Astrocyte of the spinal cord (primary cell): Measurements from ENCODE around the gene SESTD1.

ENCODE experiments used
- DNase-seq: peaks from one replicate; pipeline ENCODE4 v3.0.0; 2011; ENCODE audit warnings: low read depth, low spot score
- H3K4me3 ChIP-seq: 2 replicates; pipeline ENCODE4 v1.5.1; 2011; ENCODE audit warnings: low read depth, mild to moderate bottlenecking, low read length, moderate library complexity
- in situ Hi-C: cut with HindIII; loops from 2 replicates; pipeline ENCODE4 v1.10.0; 2017; ENCODE audit warnings: low sequenced_read_pairs
- TF ChIP-seq, protein P1 (sequence below): IDR thresholded peaks from 2 replicates; pipeline ENCODE4 v1.5.1; 2012; ENCODE audit warnings: low read depth, mild to moderate bottlenecking, low read length, inconsistent platforms

Gene SESTD1

DNA sequence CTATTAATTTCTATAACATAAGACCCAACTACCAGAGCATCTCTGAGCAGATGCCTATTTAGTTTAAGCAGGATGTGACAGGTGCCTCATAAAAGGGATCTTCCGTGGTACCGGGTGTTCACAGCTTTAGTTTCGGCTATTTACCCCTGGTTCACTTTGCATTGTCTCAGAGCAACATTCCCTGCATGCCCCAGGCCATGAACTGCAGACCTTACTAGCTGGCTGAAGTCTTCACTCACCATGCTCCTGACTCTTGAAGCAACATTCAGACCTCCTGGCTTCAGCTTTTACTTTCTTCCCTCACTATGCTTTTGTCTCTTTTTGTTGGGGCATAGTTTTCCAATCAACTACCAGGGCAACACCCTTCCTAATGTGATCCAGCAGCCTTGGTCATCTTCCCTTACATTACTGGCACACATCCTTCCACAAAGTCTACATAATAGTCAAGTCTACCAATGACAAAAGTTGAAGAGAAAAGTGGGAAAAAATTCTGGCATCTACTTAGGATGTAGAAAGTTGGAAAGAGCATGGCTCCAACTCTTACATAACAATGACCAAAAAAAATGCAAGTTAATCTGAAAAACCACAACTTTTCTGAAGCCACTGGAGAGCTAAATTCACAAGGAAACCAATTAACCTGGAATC, 99.2 kb downstream of the SESTD1 start:
- no peak overlapping the region for H3K4me3 ChIP-seq
- TF ChIP-seq, protein P1, sequence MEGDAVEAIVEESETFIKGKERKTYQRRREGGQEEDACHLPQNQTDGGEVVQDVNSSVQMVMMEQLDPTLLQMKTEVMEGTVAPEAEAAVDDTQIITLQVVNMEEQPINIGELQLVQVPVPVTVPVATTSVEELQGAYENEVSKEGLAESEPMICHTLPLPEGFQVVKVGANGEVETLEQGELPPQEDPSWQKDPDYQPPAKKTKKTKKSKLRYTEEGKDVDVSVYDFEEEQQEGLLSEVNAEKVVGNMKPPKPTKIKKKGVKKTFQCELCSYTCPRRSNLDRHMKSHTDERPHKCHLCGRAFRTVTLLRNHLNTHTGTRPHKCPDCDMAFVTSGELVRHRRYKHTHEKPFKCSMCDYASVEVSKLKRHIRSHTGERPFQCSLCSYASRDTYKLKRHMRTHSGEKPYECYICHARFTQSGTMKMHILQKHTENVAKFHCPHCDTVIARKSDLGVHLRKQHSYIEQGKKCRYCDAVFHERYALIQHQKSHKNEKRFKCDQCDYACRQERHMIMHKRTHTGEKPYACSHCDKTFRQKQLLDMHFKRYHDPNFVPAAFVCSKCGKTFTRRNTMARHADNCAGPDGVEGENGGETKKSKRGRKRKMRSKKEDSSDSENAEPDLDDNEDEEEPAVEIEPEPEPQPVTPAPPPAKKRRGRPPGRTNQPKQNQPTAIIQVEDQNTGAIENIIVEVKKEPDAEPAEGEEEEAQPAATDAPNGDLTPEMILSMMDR = no peak
- DNase-seq = peak; percentile 16
- in situ Hi-C loops = no loop called here

DNA sequence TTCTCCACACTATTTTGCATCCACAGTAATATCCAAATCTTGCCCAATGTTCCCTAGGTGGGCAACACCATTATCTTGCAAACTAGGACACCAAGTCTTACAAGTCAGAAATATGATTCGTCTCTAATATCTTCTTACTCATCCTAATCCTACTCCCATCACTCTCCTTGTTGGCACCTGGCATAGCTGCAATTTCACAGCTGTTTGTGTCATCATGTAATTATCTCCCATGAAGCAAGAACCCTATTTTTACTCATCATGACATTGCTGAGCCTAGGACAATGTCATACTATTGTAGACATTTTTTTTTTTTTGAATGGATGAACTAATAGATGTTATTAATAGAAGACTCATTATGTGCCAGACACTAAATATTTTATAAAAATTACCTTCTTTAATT, 123.4 kb downstream of the SESTD1 start:
- no peak for DNase-seq

DNA sequence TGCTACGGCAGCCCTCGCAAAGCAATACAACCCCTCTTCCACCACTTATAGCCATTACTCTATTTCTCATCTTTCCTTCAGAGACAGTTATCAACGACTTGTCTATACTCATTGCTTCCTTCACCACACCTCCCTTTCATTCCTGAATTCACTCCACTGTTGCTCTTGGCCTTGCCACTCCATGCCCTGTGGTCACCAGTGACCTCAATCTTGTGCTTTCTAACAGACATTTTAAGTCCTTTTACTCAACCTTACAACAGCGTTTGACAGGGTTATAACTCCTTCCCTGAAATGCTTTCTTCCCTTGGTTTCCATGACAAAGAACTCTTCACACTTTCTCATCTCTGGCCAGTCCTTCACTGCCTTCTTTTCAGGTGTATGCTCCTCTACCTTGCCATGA, 124.1 kb downstream of the SESTD1 start:
- in situ Hi-C loops = no loop called here
- no peak overlapping the region for H3K4me3 ChIP-seq
- DNase-seq = peak; percentile 5
- TF ChIP-seq, protein P1 = no peak

More for the DNA sequence above, 123.4 kb downstream of the SESTD1 start:
- TF ChIP-seq, protein P1 = no peak
- no peak overlapping the region for H3K4me3 ChIP-seq
- in situ Hi-C loops = no loop called here

DNA sequence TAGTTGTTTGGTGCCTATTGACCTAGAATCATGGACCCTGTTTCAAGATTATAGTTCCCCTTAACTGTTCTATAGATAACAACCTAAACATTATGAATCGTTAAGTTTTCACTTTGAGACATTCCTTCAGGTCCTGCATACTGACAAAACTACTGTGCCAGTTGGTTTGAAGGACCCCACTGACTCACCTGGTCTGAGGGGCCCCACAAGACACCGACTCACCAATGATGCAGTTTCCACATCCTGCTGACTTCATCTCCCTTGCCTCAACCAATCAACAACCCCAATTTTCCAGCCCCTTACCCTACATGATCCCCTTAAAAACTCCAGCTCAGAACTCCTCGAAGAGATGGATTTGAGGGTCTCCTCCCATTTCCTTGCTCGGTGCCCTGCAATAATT, 125.1 kb downstream of the SESTD1 start:
- DNase-seq = no peak
- in situ Hi-C loops = no loop called here
- H3K4me3 ChIP-seq = no peak overlapping the region
- TF ChIP-seq, protein P1 = no peak

DNA sequence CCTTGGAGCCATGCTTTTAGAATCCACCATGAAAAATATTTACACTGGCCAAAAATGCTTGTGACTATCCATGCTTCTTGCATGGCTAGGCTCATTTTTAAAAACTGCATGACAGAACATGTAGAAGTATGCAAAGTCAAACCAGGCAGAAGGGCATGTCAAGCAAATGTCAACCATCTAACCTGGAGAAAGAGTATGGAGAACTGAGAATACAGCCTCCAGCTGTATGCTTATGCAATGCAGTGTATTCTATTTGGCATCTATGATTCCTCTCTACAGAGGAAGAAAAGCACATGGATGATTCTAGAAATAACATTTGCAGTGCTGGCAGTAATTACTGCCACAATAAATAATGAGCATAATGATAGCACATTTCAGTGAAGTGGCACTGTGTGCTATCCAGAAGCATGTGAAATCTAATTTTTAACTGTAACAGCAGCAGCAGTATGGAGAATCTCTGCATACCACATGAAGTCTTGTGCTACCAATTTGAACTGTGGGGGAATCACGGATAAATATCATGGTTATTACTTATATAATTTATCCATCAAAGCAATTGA, 127.4 kb downstream of the SESTD1 start:
- DNase-seq = no peak
- in situ Hi-C loops = no loop called here
- TF ChIP-seq, protein P1 = no peak
- no peak overlapping the region for H3K4me3 ChIP-seq

DNA sequence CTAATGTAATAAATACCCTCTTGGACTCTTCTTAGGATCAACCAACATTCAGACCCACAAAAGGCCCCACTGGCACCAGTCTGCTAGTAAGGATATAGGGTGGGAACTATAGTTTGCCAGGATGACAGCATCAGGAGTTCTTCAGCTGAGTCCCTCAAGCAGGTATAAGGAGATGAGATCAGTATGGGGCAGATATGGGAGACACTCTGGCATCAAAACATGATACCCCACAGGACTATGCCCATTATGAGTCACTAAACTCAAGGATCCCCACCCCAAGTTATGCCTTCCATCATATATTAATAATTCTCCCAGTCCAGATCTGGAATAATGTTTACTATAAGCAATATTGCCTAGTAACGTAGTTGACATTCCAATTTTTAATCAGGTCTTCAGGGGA, 131.6 kb downstream of the SESTD1 start:
- H3K4me3 ChIP-seq = no peak overlapping the region
- in situ Hi-C loops = no loop called here
- DNase-seq = no peak
- TF ChIP-seq, protein P1 = no peak
